VCaP (cell line): Measurements from ENCODE around the gene DDAH2.

Experiments used
- H3K27ac ChIP-seq: fragments of 450-650 bp; 2 replicates; pipeline ENCODE4 v1.5.1; 2017
- CTCF ChIP-seq: fragments of 450-650 bp; conservative IDR thresholded peaks from 2 replicates; pipeline ENCODE4 v1.5.1; 2017; ENCODE audit warnings: mild to moderate bottlenecking, moderate library complexity

The DDAH2 gene

GRCh38 chr6:31765559-31765909, 36.4 kb upstream of the DDAH2 start:
- no peak overlapping the region for H3K27ac ChIP-seq
- no peak for TF ChIP-seq CTCF

- H3K27ac ChIP-seq, result no peak overlapping the region
- no peak for TF ChIP-seq CTCF
These were observed 35.1 kb upstream of the DDAH2 start for GRCh38 chr6:31764198-31764597.

- no peak for TF ChIP-seq CTCF
- H3K27ac ChIP-seq, result no peak overlapping the region
These were observed 34.5 kb upstream of the DDAH2 start for GRCh38 chr6:31763619-31763940.

GRCh38 chr6:31762878-31763618, 33.9 kb upstream of the DDAH2 start:
- H3K27ac ChIP-seq, result no peak overlapping the region
- no peak for TF ChIP-seq CTCF

- no peak within 1 kb of the TSS for H3K27ac ChIP-seq
These were observed 33.3 kb upstream of the DDAH2 start, which contains the start of gene SAPCD1 for GRCh38 chr6:31762356-31762755. Gene SAPCD1 (plus strand): TSS chr6:31762656. CDS start chr6:31763055, 399 bp downstream.

GRCh38 chr6:31761343-31761742, 32.2 kb upstream of the DDAH2 start:
- TF ChIP-seq CTCF, result no peak; the same call in 1 of the 2 replicates
- H3K27ac ChIP-seq, result no peak overlapping the region

More at GRCh38 chr6:31762356-31762755, 33.3 kb upstream of the DDAH2 start, which contains the start of gene SAPCD1:
- no peak for TF ChIP-seq CTCF

- TF ChIP-seq CTCF, result no peak; the same call in 1 of the 2 replicates
- H3K27ac ChIP-seq, result no peak overlapping the region
These were observed 31.7 kb upstream of the DDAH2 start for GRCh38 chr6:31760790-31761189.
